H9 (cell line): ENCODE measurements around the gene THSD4. TPM values are rescaled to one million over a fixed set of nuclear protein-coding genes. Genes with fewer than 3 reads are reported as not detected.
A peak's percentile ranks its signal among the peaks of the same experiment; 100 is the strongest.

Source experiments
- DNase-seq: peaks from one replicate; pipeline ENCODE4 v3.0.0-alpha.2; 2017
- H2AFZ ChIP-seq: one replicate; pipeline ENCODE4 v1.6.1; 2013; ENCODE audit warnings: mild to moderate bottlenecking, low read length, control low read depth, moderate library complexity
- H2AK5ac ChIP-seq: 2 replicates; pipeline ENCODE4 v1.6.1; 2013; ENCODE audit warnings: low read length, control low read depth, mixed read lengths; ENCODE audit not compliant: insufficient read length
- H2BK120ac ChIP-seq: one replicate; pipeline ENCODE4 v1.6.1; 2013; ENCODE audit warnings: low read depth, mild to moderate bottlenecking, low read length, control low read depth, inconsistent platforms; ENCODE audit not compliant: poor library complexity, severe bottlenecking
- H2BK12ac ChIP-seq: 2 replicates; pipeline ENCODE4 v1.6.1; 2013; ENCODE audit warnings: low read length, control low read depth, mixed read lengths, low read depth; ENCODE audit not compliant: insufficient read length
- H2BK15ac ChIP-seq: 2 replicates; pipeline ENCODE4 v1.6.1; 2013; ENCODE audit warnings: low read depth, low read length, control low read depth
- H2BK20ac ChIP-seq: one replicate; pipeline ENCODE4 v1.6.1; 2013; ENCODE audit warnings: low read depth, mild to moderate bottlenecking, low read length, control low read depth, inconsistent platforms; ENCODE audit not compliant: poor library complexity, severe bottlenecking
- H2BK5ac ChIP-seq: 2 replicates; pipeline ENCODE4 v1.6.1; 2013; ENCODE audit warnings: low read length, control low read depth, mixed read lengths; ENCODE audit not compliant: insufficient read length
- H3K14ac ChIP-seq: 2 replicates; pipeline ENCODE4 v1.6.1; 2013; ENCODE audit warnings: low read length, control low read depth; ENCODE audit not compliant: insufficient read depth
- H3K18ac ChIP-seq: 2 replicates; pipeline ENCODE4 v1.6.1; 2013; ENCODE audit warnings: low read depth, mild to moderate bottlenecking, mixed read lengths, low read length, control low read depth; ENCODE audit not compliant: insufficient read length
- H3K23ac ChIP-seq: 2 replicates; pipeline ENCODE4 v1.6.1; 2013; ENCODE audit warnings: low read length, control low read depth, mixed read lengths, low read depth; ENCODE audit not compliant: insufficient read length
- H3K23me2 ChIP-seq: 2 replicates; pipeline ENCODE4 v1.6.1; 2013; ENCODE audit warnings: low read depth, mild to moderate bottlenecking, mixed read lengths, low read length, control low read depth; ENCODE audit not compliant: insufficient read length, poor library complexity, severe bottlenecking
- H3K27ac ChIP-seq: 2 replicates; pipeline ENCODE4 v1.5.1; 2013; ENCODE audit warnings: low read length, control low read depth, mixed read lengths, low read depth; ENCODE audit not compliant: insufficient read length
- H3K27me3 ChIP-seq: 2 replicates; pipeline ENCODE4 v1.6.1; 2013; ENCODE audit warnings: low read length, control low read depth, inconsistent platforms; ENCODE audit not compliant: insufficient read depth
- H3K4ac ChIP-seq: 2 replicates; pipeline ENCODE4 v1.6.1; 2013; ENCODE audit warnings: low read depth, mild to moderate bottlenecking, control low read depth, inconsistent platforms, low read length, moderate library complexity
- H3K4me1 ChIP-seq: 2 replicates; pipeline ENCODE4 v1.6.1; 2013; ENCODE audit warnings: low read length, control low read depth, inconsistent platforms; ENCODE audit not compliant: insufficient read depth
- H3K4me2 ChIP-seq: 2 replicates; pipeline ENCODE4 v1.6.1; 2013; ENCODE audit warnings: low read length, control low read depth, mixed read lengths; ENCODE audit not compliant: insufficient read length, insufficient read depth
- H3K56ac ChIP-seq: 2 replicates; pipeline ENCODE4 v1.6.1; 2013; ENCODE audit warnings: low read depth, mild to moderate bottlenecking, mixed read lengths, low read length, control low read depth; ENCODE audit not compliant: insufficient read length
- H3K79me1 ChIP-seq: 2 replicates; pipeline ENCODE4 v1.6.1; 2013; ENCODE audit warnings: low read depth, mild to moderate bottlenecking, moderate library complexity, low read length, control low read depth, inconsistent platforms; ENCODE audit not compliant: insufficient read depth, poor library complexity, severe bottlenecking
- H3K79me2 ChIP-seq: 2 replicates; pipeline ENCODE4 v1.6.1; 2013; ENCODE audit warnings: low read length, control low read depth, inconsistent platforms; ENCODE audit not compliant: insufficient read depth
- H3K9ac ChIP-seq: 2 replicates; pipeline ENCODE4 v1.6.1; 2013; ENCODE audit warnings: low read length, control low read depth, mixed read lengths; ENCODE audit not compliant: insufficient read length; ENCODE audit errors: extremely low read depth
- H3K9me3 ChIP-seq: one replicate; pipeline ENCODE4 v1.6.1; 2013; ENCODE audit warnings: low read depth, low read length, inconsistent platforms; ENCODE audit not compliant: control insufficient read depth
- H3T11ph ChIP-seq: one replicate; pipeline ENCODE4 v1.6.1; 2013; ENCODE audit warnings: mild to moderate bottlenecking, low read length, control low read depth, inconsistent platforms
- H4K20me1 ChIP-seq: one replicate; pipeline ENCODE4 v1.6.1; 2013; ENCODE audit not compliant: control insufficient read depth, insufficient read length, insufficient read depth
- H4K5ac ChIP-seq: 2 replicates; pipeline ENCODE4 v1.6.1; 2013; ENCODE audit warnings: low read depth, mild to moderate bottlenecking, mixed read lengths, low read length, control low read depth; ENCODE audit not compliant: insufficient read length
- H4K8ac ChIP-seq: replicated peaks from 2 replicates; pipeline ENCODE4 v1.6.1; 2013; ENCODE audit warnings: low read length, control low read depth, mixed read lengths, low read depth; ENCODE audit not compliant: insufficient read length
- H4K91ac ChIP-seq: 2 replicates; pipeline ENCODE4 v1.6.1; 2013; ENCODE audit warnings: low read depth, mild to moderate bottlenecking, moderate library complexity, mixed read lengths, low read length, control low read depth; ENCODE audit not compliant: insufficient read length
- H3K27ac Mint-ChIP-seq, 3 experiments: 2 replicates in 2 of 3; 3 replicates in 1 of 3; pipeline ENCODE4 v1.8.0; 2020 to 2021; ENCODE audit warnings: mixed read lengths in 3 of 3, mild to moderate bottlenecking in 1 of 3, moderate library complexity in 1 of 3
- H3K27me3 Mint-ChIP-seq: 2 replicates; pipeline ENCODE4 v1.8.0; 2021; ENCODE audit warnings: low read depth, mild to moderate bottlenecking, moderate library complexity, mixed read lengths
- H3K36me3 Mint-ChIP-seq, 3 experiments: 2 replicates in 2 of 3; 3 replicates in 1 of 3; pipeline ENCODE4 v1.8.0; 2020 to 2021; ENCODE audit warnings: low read depth in 3 of 3, mixed read lengths in 3 of 3; ENCODE audit not compliant: insufficient read depth in 1 of 3
- H3K4me1 Mint-ChIP-seq, 2 experiments: 2 replicates each; pipeline ENCODE4 v1.8.0; 2020; ENCODE audit warnings: mixed read lengths in 2 of 2
- H3K4me3 Mint-ChIP-seq, 2 experiments: 2 replicates in 1 of 2; 3 replicates in 1 of 2; pipeline ENCODE4 v1.8.0; 2020 to 2021; ENCODE audit warnings: mild to moderate bottlenecking in 2 of 2, mixed read lengths in 2 of 2, moderate library complexity in 1 of 2
- H3K9me3 Mint-ChIP-seq, 2 experiments: 2 replicates in 1 of 2; 3 replicates in 1 of 2; pipeline ENCODE4 v1.8.0; 2020; ENCODE audit warnings: mild to moderate bottlenecking in 2 of 2, mixed read lengths in 2 of 2, moderate library complexity in 1 of 2
- WGBS: extraction: QIAGEN DNeasy Blood & Tissue Kit; methylation state at CpG from one replicate; pipeline ENCODE4 v1.1.7; 2013; ENCODE audit warnings: missing lambda C conversion rate, low lambda C conversion rate, mixed read lengths; ENCODE audit not compliant: insufficient read length; ENCODE audit errors: extremely low coverage; 5-methylcytosine and 5-hydroxymethylcytosine counted together
- total RNA-seq: library from RNA; stranded (reverse); gene quantifications from 2 replicates; pipeline ENCODE4 v1.2.1, GENCODE V29; 2021
- TF ChIP-seq, protein P1 (sequence below): fragments of 200-600 bp; sonication (generic); conservative IDR thresholded peaks from 3 replicates; pipeline ENCODE4 v1.8.0; 2021; ENCODE audit warnings: antibody characterized with exemption, mild to moderate bottlenecking

Gene THSD4
- total RNA-seq, 1 experiment from 2014 or later, result 5.5 TPM

DNA sequence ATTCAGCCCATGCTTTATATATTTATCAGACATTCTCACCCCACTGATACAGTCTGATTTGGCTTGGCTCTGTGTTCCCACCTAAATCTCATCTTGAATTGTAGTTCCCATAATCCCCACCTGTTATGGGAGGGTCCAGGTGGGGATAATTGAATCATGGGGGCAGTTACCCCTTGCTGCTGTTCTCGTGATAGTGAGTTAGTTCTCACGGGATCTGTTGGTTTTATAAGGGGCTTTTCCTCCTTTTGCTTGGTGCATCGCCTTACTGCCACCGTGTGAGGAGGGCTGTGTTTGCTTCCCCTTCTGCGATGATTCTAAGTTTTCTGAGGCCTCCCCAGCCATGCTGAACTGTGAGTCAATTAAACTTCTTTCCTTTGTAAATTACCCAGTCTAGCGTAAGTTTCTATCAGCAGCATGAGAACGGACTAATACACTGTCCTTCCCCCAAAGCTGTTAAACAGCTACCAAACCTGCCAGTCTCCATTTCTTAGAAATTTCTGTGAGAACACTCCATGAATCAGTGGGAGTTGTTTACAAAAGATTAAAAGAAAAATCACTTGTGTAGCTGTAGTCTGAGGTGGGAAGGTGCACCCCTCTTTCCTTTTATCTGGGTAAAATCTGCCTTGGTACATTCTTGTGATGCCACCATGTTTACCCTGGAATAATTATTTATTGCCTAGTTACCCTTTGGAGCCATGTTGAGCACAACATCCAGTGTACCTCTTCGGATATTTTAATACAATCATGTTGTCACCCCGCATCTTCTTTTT, 160.5 kb downstream of the THSD4 start:
- H2BK15ac ChIP-seq, result no peak overlapping the region
- no peak overlapping the region for H2BK20ac ChIP-seq
- no peak for DNase-seq
- no peaks in the 10 kb centered on the region for H3K9me3 Mint-ChIP-seq
- no peaks in the 10 kb centered on the region for H3K27me3 ChIP-seq
- WGBS, result no CpG with 5 or more reads among the region's 9 CpGs
- no peak overlapping the region for H2BK12ac ChIP-seq
- H2BK120ac ChIP-seq, result no peak overlapping the region
- H3K18ac ChIP-seq, result no peak overlapping the region
- no peaks in the 10 kb centered on the region for H4K20me1 ChIP-seq
- H3K23ac ChIP-seq, result no peak overlapping the region
- H3K36me3 Mint-ChIP-seq, result peaks cover 0 to 4% (median 2%) of the 10 kb centered on the region in 3 experiments; a peak in 2 of 7 replicates
- H2BK5ac ChIP-seq, result no peak overlapping the region
- no peak overlapping the region for H4K5ac ChIP-seq
- no peak overlapping the region for H3K9ac ChIP-seq
- no peak overlapping the region for H4K8ac ChIP-seq
- no peak overlapping the region for H3K4me3 Mint-ChIP-seq
- no peak overlapping the region for H3K4ac ChIP-seq
- H4K91ac ChIP-seq, result no peak overlapping the region
- TF ChIP-seq, protein P1, sequence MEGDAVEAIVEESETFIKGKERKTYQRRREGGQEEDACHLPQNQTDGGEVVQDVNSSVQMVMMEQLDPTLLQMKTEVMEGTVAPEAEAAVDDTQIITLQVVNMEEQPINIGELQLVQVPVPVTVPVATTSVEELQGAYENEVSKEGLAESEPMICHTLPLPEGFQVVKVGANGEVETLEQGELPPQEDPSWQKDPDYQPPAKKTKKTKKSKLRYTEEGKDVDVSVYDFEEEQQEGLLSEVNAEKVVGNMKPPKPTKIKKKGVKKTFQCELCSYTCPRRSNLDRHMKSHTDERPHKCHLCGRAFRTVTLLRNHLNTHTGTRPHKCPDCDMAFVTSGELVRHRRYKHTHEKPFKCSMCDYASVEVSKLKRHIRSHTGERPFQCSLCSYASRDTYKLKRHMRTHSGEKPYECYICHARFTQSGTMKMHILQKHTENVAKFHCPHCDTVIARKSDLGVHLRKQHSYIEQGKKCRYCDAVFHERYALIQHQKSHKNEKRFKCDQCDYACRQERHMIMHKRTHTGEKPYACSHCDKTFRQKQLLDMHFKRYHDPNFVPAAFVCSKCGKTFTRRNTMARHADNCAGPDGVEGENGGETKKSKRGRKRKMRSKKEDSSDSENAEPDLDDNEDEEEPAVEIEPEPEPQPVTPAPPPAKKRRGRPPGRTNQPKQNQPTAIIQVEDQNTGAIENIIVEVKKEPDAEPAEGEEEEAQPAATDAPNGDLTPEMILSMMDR, result no peak
- no peaks in the 10 kb centered on the region for H3K4me1 ChIP-seq
- no peaks in the 10 kb centered on the region for H3K23me2 ChIP-seq
- H3K27ac Mint-ChIP-seq, result peak overlapping the region; percentile 47 to 83 (median 82); a peak in 3 of 7 replicates
- no peaks in the 10 kb centered on the region for H3K9me3 ChIP-seq
- H3K27ac ChIP-seq, result no peak overlapping the region
- H3K56ac ChIP-seq, result no peak overlapping the region
- no peak overlapping the region for H3K14ac ChIP-seq
- peaks cover 14 to 17% of the 10 kb centered on the region in 2 experiments for H3K4me1 Mint-ChIP-seq
- H2AK5ac ChIP-seq, result no peak overlapping the region
- H3K79me1 ChIP-seq, result no peaks in the 10 kb centered on the region
- no peak overlapping the region for H2AFZ ChIP-seq
- no peaks in the 10 kb centered on the region for H3K27me3 Mint-ChIP-seq
- H3T11ph ChIP-seq, result no peak overlapping the region
- H3K4me2 ChIP-seq, result no peak overlapping the region
- H3K79me2 ChIP-seq, result no peaks in the 10 kb centered on the region
